Thoracic aorta (tissue), 2 donors: ENCODE data around the gene CACNA2D3. TPM values are rescaled to one million over a fixed set of nuclear protein-coding genes. Genes with fewer than 3 reads are reported as not detected.

Source experiments
- ATAC-seq: fragments of 150-250 bp; one replicate; pipeline ENCODE4 v1.8.0; 2017; ENCODE audit warnings: low read depth; ENCODE audit not compliant: insufficient number of reproducible peaks, low FRiP score
- DNase-seq: peaks from one replicate; pipeline ENCODE4 v3.0.0-alpha.2; 2020; ENCODE audit warnings: low spot score
- H3K27ac ChIP-seq, 2 donors: fragments of 200-600 bp; sonication (generic); 1 replicate in 1 of 2; 2 replicates in 1 of 2; pipeline ENCODE4 v1.5.1; 2016; ENCODE audit warnings: mild to moderate bottlenecking in 2 of 2, moderate library complexity in 2 of 2
- H3K27me3 ChIP-seq: fragments of 200-600 bp; sonication (generic); replicated peaks from 2 replicates; pipeline ENCODE4 v1.6.0; 2016; ENCODE audit warnings: mild to moderate bottlenecking; ENCODE audit not compliant: insufficient read depth
- H3K36me3 ChIP-seq: fragments of 200-600 bp; sonication (generic); one replicate; pipeline ENCODE4 v1.5.1; 2016
- H3K4me1 ChIP-seq, 2 donors: fragments of 200-600 bp; sonication (generic); 1 replicate in 1 of 2; 2 replicates in 1 of 2; pipeline versions ENCODE4 v1.5.1 to v1.6.0; 2016; ENCODE audit warnings: low read depth in 2 of 2, mild to moderate bottlenecking in 1 of 2; ENCODE audit not compliant: control insufficient read depth in 1 of 2
- H3K4me3 ChIP-seq: fragments of 200-600 bp; sonication (generic); 2 replicates; pipeline ENCODE4 v1.5.1; 2016; ENCODE audit warnings: mild to moderate bottlenecking
- H3K9me3 ChIP-seq: fragments of 200-600 bp; sonication (generic); 2 replicates; pipeline ENCODE4 v1.5.1; 2016
- CTCF ChIP-seq: fragments of 200-600 bp; sonication (generic); IDR thresholded peaks from one replicate; pipeline ENCODE4 v1.5.1; 2019; ENCODE audit warnings: antibody characterized with exemption
- total RNA-seq, 2 donors: library from RNA; depleted of rRNA; stranded (reverse); fragments of >200 nt; gene quantifications; one replicate each; pipeline versions ENCODE4 v1.1.0 to v1.2.3, GENCODE V29; 2016

CACNA2D3 gene
- total RNA-seq, 2 donors from 2014 or later = 3.2 to 4.0 TPM

GRCh38 chr3:54344601-54345231 is 222.4 kb downstream of the CACNA2D3 start:
- no peaks in the 10 kb centered on the region for H3K9me3 ChIP-seq
- ATAC-seq (no peak), DNase-seq (no peak)
- H3K36me3 ChIP-seq = no peaks in the 10 kb centered on the region
- no peak overlapping the region for H3K4me3 ChIP-seq
- TF ChIP-seq CTCF = no peak
- no peaks in the 10 kb centered on the region for H3K4me1 ChIP-seq
- no peak overlapping the region for H3K27ac ChIP-seq
- no peaks in the 10 kb centered on the region for H3K27me3 ChIP-seq

GRCh38 chr3:54345847-54346375 is 223.6 kb downstream of the CACNA2D3 start:
- TF ChIP-seq CTCF = no peak
- Histone ChIP-seq H3K9me3 (no peaks in the 10 kb centered on the region), H3K27ac (no peak overlapping the region), H3K27me3 (no peaks in the 10 kb centered on the region), H3K4me3 (no peak overlapping the region), H3K4me1 (no peaks in the 10 kb centered on the region), H3K36me3 (no peaks in the 10 kb centered on the region)
- DNase-seq = no peak
- no peak for ATAC-seq

- no peaks in the 10 kb centered on the region for H3K9me3 ChIP-seq
- H3K4me1 ChIP-seq = no peaks in the 10 kb centered on the region
- no peaks in the 10 kb centered on the region for H3K27me3 ChIP-seq
- ATAC-seq (no peak), DNase-seq (no peak)
- H3K4me3 ChIP-seq = no peak overlapping the region
- H3K36me3 ChIP-seq = no peaks in the 10 kb centered on the region
- no peak for TF ChIP-seq CTCF
- H3K27ac ChIP-seq = no peak overlapping the region
Observed at GRCh38 chr3:54347060-54347459, 224.7 kb downstream of the CACNA2D3 start.

- Histone ChIP-seq H3K27ac (no peak overlapping the region), H3K36me3 (no peaks in the 10 kb centered on the region), H3K9me3 (no peaks in the 10 kb centered on the region), H3K4me1 (peaks cover 0 to under 1% of the 10 kb centered on the region in 2 donors), H3K27me3 (no peaks in the 10 kb centered on the region), H3K4me3 (no peak overlapping the region)
- TF ChIP-seq CTCF = no peak
- DNase-seq (no peak), ATAC-seq (no peak)
Observed at GRCh38 chr3:54347933-54348332, 225.6 kb downstream of the CACNA2D3 start.

GRCh38 chr3:54349231-54349652 is 226.9 kb downstream of the CACNA2D3 start:
- no peak for ATAC-seq
- no peaks in the 10 kb centered on the region for H3K36me3 ChIP-seq
- H3K4me1 ChIP-seq = peaks cover 2 to 13% of the 10 kb centered on the region in 2 donors
- no peak for TF ChIP-seq CTCF
- no peak overlapping the region for H3K27ac ChIP-seq
- no peak for DNase-seq
- H3K4me3 ChIP-seq = no peak overlapping the region
- no peaks in the 10 kb centered on the region for H3K27me3 ChIP-seq
- H3K9me3 ChIP-seq = no peaks in the 10 kb centered on the region
